HG02763 (cell line): Measurements from ENCODE around the gene ENPP3.
"Not testable (repeated sequence)": the region's sequence is repeated elsewhere in the genome, so short reads cannot be mapped to it uniquely, and the experiment has no call there.

Experiments used
- ATAC-seq: cut with Tn5 transposase; IDR thresholded peaks from one replicate; pipeline ENCODE4 v1.9.1; 2021; ENCODE audit warnings: mild to moderate bottlenecking, moderate library complexity; ENCODE audit not compliant: unreplicated experiment

ENPP3 gene

GRCh38 chr6:131731224-131731623 lies 94.1 kb downstream of the ENPP3 start:
- no peak for ATAC-seq

- ATAC-seq = no peak
Observed at GRCh38 chr6:131733376-131734016, 96.4 kb downstream of the ENPP3 start.

GRCh38 chr6:131736003-131736596 lies 99.0 kb downstream of the ENPP3 start:
- no peak for ATAC-seq

GRCh38 chr6:131736811-131737210 lies 99.7 kb downstream of the ENPP3 start:
- ATAC-seq = no peak

GRCh38 chr6:131739136-131739535 lies 102.0 kb downstream of the ENPP3 start:
- no peak for ATAC-seq

- no peak for ATAC-seq
Observed at GRCh38 chr6:131740161-131740560, 103.1 kb downstream of the ENPP3 start.

- no peak for ATAC-seq
Observed at GRCh38 chr6:131741688-131742393, 104.7 kb downstream of the ENPP3 start.

- no peak for ATAC-seq
Observed at GRCh38 chr6:131744432-131745287, 107.6 kb downstream of the ENPP3 start.

GRCh38 chr6:131745476-131745875 lies 108.4 kb downstream of the ENPP3 start:
- ATAC-seq = no peak

GRCh38 chr6:131747821-131748353 lies 110.8 kb downstream of the ENPP3 start:
- no peak for ATAC-seq

- no peak for ATAC-seq
Observed at GRCh38 chr6:131749023-131749422, 111.9 kb downstream of the ENPP3 start.

- not testable (repeated sequence) for ATAC-seq
Observed at GRCh38 chr6:131751012-131751715, 114.1 kb downstream of the ENPP3 start.

GRCh38 chr6:131754088-131754487 lies 117.0 kb downstream of the ENPP3 start:
- no peak for ATAC-seq

- ATAC-seq = no peak
Observed at GRCh38 chr6:131754715-131755567, 117.8 kb downstream of the ENPP3 start.

GRCh38 chr6:131755597-131755996 lies 118.5 kb downstream of the ENPP3 start:
- no peak for ATAC-seq

GRCh38 chr6:131756039-131756438 lies 118.9 kb downstream of the ENPP3 start:
- no peak for ATAC-seq

- no peak for ATAC-seq
Observed at GRCh38 chr6:131758920-131759319, 121.8 kb downstream of the ENPP3 start.

GRCh38 chr6:131761060-131761761 lies 124.1 kb downstream of the ENPP3 start:
- no peak for ATAC-seq

- no peak for ATAC-seq
Observed at GRCh38 chr6:131761762-131762067, 124.6 kb downstream of the ENPP3 start.
